GM18867 (cell line): Measurements from ENCODE around the gene TREM1.
A peak's percentile ranks its signal among the peaks of the same experiment; 100 is the strongest.
"Not testable (repeated sequence)": the region's sequence is repeated elsewhere in the genome, so short reads cannot be mapped to it uniquely, and the experiment has no call there.

ENCODE experiments used
- ATAC-seq: cut with Tn5 transposase; IDR thresholded peaks from one replicate; pipeline ENCODE4 v1.9.1; 2021; ENCODE audit warnings: mild to moderate bottlenecking, moderate library complexity; ENCODE audit not compliant: unreplicated experiment

The TREM1 gene

DNA sequence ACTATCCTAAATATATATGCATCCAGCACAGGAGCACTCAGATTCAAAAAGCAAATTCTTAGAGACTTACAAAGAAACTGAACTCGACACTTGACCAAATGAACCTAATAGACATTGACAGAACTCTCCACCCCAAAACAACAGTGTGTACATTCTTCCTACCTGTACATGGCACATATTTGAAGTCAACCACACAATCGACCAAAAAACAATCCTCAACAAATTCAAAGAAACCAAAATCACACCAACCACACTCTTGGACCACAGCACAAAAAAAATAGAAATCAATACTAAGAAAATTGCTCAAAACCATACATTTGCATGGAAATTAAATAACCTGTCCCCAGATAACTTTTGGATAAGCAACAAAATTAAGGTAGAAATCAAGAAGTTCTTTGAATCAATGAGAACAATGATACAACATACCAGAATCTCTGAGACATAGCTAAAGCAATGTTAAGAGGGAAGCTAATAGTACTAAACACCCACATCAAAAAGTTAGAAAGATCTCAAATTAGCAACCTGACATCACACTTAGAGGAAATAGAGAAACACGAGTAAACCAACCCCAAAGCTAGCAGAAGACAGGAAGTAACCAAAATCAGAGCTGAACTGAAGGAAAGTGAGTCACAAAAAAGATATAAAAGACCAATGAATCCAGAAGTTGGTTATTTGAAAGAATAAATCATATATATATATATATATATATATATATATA is 12.5 kb upstream of the TREM1 start:
- no peak for ATAC-seq

DNA sequence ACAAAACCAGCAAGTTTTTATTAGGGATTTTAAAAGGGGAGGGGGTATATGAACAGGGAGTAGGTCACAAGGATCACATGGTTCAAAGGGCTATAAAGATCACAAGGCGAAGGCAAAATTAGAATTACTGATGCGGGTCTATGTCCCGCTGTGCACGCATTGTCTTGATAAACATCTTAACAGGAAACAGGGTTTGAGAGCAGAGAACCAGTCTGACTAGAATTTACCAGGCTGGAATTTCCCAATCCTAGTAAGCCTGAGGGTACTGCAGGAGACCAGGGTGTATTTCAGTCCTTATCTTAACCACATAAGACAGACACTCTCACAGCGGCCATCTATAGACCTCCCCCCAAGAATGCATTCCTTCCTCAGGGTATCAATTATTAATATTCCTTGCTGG is 10.8 kb upstream of the TREM1 start:
- ATAC-seq = not testable (repeated sequence)

DNA sequence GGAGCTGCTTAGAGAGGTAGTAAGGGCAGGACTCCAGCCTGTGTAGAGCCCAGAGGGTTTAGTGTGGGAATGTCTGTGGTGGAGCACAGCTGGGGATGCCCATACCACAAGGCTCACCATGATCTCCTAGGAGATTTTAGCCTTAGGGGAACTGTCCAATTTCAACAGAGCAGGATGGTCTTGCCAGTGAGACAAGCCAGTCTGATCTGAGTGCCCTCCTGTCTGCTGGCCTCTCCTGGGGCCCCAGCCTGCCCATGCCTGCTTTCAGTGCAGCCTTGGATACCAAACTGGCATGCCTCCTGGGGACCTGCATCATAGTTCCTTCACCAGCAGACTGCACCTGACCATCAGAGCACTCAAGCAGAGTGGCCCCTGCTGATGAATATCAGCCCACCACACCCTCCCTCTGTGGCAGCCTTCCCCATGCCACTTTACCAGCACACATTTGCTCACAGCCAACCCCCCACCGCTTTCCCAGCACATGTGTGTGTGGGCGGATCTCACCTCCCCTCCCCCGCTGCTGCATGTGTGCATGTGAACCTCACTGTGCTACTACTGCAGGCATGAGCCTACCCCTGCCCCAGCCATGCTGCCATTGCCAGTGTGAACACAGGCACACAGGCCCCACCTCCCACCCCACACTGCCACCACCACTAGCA is 7.9 kb upstream of the TREM1 start:
- no peak for ATAC-seq

DNA sequence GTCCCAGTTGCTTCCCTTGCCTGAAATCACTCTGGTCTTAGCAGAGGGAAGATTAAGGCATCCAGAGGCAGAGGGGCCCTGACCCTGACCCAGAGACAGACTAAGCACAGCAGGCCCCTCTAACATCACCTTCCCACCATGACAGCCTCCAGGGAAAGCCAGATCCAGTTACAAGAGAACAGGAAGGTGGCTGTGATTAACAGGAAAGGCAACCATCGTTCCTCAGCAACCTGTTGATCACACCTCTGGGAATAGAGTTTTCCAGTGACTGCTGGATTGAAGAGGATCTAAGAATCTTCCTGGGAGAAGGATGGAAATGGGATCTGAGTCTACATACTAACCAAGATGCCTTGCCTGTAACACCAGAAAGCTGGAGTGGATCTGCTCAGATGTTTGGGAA is 5.2 kb upstream of the TREM1 start:
- no peak for ATAC-seq

DNA sequence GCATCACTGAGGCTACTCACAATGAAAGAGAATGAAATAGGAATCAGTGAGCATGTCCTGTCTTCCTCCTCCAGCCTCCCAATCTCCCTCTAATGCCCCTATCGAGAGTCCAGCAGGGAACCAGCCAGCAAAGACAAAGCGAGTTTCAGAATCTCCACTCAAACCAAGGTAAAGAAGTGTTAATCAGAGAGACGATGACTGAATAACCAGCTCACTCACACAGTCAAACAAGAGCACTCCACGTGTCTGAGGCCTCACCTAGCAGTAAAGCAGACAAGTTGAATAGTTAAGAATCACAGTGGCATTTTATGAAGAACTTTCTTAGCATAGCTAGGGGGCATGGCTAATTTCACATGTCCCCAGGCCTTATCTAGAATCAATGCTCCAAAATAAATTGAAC is 3.3 kb upstream of the TREM1 start:
- ATAC-seq = no peak

DNA sequence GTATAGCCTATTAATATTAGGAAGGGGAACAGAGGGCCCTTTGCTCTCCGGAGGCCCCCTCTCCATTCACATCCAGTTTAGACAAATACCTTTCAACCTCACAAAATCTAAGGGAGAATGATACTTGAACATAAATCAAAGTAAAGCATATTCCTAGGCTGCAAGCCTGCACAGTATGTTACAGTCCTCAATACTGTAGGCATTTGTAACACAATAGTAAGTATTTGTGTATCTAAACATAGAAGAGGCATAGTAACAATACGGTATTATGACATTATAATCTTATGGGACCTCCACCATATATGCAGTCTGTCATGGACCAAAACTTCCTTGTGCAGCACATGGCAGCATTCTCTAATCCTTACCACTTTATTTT is 2.3 kb upstream of the TREM1 start:
- ATAC-seq = no peak

DNA sequence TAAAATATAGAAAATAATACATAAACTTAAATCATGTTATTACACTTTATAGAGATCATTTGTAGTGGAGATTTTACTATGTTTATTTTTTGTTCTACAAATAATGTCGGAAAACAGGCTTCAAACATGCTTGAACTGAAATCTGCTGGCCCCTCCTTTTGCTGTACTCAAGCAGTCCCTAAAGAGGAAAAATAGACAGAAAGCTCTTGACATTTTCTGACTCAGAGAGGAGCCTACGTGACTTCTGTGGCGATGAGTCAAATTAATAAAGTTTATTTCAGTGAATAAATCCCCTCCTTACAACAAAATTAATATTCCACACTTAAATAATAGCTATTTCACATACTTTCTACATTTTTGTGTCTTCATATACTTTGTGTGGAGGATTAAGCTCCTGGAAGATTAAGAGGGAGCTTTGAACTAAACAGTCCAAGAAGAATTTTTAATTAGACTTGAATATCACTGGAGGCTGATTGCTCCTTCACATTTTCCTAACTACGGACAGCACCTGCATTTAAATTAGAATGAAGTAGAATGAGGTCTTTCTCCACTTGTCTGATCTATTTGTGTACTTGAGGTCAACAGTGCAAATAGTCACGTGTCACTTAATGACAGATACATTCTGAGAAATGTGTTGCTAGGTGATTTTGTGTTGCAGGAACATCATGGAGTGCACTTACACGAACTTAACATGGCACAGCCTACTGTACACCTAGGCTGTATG is 1.7 kb upstream of the TREM1 start:
- peak; percentile 56 for ATAC-seq

DNA sequence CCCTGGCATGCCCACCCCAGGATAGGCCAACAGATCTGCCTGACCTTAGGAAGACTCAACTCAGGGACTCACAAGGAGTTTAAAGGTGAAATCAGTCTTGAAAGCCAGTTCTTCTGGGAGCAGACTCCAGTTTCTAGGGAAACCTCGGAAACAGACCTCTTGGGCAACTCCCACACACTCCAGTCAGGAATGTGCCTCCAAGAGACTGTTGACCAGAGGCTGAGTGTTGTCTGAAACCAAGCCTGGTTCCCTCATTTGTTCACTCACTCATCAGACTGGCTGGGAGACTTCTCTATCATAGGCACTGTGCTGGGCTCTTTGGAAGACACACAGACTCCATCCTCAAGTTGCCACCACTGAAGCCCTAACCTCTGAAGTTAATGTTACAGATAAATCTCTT is 1.8 kb downstream of the TREM1 start:
- no peak for ATAC-seq

DNA sequence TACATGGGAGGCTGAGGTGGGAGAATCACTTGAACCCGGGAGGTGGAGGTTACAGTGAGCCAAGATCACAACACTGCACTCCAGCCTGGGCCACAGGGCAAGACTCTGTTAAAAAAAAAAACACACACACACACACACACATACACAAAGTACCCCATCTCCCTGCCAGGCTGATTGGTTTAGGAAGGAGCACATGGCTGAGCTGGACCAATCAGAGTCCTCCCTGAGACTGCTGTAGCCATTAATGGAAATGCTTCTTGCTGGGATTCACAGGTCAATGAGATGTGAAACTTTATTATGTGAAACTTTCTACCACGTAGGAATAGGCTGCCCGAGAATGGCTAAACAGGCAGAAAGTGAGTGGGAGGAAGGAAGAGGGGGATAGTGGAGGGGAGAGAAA is 2.9 kb downstream of the TREM1 start:
- no peak for ATAC-seq

DNA sequence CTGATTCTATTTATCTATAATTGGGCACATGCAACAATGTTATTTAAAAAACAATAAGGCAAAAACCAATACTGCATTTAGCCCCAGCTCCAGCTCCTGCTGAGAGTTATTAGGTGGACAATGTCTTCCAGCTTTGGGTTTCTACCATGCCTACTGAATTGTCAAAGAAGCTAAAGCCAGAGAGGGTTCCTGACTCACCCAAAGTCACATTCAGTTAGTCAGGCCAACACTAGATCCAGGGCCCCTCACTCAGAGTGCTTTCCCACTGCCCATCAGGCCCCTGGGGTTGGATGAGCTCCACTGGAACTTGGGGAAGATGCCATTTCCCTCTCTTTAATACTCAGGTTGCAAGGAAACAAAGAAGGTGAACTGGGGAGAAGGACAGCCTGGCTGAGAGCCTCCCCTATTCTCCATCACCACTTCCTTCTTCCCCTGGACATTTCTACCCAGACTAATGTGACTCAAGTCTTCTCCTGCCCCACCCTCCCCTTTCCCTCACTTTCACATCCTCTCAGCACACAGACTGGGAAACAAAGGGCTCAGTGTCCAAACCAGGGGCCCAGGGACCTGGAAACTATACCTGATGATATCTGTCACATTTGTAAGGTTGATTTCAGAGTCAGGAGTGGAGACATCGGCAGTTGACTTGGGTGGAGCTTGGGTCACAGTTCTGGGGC is 6.0 kb downstream of the TREM1 start:
- no peak for ATAC-seq

DNA sequence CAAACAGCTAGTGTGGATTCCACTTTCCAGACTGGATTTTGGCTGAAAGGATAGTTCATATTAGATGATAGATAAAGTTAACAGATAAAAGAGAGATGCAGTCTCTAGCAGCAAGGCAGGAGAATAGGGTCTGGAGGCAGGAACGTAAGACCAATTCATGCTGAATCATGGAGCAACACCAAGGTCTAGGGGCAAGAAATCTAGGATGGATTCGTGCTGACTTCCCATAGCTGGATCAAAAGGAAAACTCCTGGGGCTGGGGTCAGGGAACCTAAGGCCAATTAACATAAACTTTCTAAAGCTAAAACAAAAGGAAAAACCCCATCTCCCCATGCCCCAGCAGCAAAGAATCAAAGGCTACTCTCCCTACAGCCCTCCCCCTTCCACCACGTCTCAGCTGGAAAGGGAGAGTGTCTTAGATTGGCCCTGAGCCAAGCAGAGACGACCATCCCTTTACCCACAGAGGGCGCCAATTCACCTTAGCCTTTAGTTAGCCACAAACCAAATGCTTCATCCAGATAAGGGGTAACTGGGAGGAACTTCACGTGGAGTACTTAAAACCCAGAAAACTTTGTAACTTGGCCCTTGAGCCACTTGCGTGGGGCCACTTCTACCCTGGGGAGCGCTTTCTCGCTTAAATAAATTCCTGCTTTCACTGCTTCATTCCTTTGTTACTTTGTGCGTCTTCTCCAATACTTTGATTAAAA is 7.6 kb downstream of the TREM1 start:
- no peak for ATAC-seq

DNA sequence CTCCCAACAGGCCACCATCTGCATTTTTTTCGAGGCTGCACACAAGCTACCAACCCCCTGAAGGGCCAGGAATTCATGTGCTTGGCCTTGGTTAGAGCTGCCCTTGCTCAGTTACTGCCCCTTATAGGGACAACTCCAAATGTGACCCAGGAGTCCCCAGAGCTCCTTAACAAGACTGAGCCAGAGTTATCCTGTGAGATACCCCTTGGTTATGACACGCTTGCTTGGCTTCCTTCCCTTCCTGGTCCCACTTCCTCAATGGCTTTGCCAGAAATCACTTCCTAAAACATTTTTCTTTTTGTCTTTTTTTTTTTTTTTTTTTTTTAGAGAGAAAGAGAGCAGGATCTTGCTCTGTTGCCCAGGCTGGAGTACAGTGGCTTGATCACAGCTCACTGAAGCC is 8.9 kb downstream of the TREM1 start:
- ATAC-seq = no peak

DNA sequence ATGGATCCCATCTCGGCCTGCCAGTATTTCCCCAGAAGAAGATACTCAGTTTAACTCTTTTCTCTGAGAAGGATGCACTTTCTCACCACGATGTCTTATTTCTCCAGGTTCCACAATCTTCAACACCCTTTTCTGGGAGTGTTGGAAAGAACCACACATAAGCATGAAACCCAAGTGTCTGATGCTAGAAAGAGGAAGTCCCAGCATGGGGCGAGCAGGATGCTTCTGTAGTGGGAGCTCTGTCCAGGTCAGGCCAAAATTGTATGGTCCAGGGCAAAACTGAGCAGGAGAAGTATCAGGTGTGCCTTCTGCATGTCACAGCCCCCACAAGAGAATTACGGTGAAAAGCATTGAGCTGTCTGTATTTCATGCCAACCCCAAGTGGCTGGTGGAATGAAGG is 11.0 kb downstream of the TREM1 start:
- no peak for ATAC-seq

DNA sequence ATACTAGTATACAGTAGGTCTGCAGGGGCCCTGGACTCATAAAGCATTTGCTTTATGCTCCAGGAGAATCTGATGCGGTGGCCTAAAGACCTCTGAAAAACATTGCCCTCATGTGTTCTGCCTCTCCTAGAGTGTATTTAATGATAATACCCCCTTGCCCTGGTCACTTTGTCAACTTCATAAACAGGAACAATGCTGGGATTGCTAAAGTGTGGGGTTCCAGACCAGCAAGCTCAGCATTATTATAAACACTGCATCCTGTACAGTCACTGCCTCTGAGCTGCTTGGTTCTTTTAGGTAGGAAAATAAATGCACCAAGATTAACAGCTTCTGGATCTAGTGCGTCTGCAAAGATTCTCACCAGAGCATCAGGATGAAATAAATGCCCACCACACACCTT is 12.2 kb downstream of the TREM1 start:
- no peak for ATAC-seq

DNA sequence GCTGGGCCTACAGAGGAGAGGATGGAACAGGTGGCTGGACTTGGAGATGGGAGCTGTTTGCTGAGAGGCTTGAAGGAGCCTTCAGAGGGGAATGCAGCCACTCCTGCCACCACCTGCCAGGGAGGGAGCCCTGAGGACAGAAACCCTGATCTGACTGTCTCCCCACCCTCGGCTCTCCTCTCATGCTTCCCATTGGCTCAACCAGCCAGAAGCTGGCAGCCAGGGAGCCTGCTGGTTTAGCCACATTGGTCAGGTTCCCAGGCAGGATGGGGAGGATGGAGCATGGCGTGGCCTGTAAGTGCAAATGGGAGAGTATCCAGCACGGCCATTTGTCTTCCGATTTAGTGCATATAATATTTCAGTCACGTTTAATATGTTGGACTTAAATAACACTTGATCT is 12.8 kb downstream of the TREM1 start:
- no peak for ATAC-seq

DNA sequence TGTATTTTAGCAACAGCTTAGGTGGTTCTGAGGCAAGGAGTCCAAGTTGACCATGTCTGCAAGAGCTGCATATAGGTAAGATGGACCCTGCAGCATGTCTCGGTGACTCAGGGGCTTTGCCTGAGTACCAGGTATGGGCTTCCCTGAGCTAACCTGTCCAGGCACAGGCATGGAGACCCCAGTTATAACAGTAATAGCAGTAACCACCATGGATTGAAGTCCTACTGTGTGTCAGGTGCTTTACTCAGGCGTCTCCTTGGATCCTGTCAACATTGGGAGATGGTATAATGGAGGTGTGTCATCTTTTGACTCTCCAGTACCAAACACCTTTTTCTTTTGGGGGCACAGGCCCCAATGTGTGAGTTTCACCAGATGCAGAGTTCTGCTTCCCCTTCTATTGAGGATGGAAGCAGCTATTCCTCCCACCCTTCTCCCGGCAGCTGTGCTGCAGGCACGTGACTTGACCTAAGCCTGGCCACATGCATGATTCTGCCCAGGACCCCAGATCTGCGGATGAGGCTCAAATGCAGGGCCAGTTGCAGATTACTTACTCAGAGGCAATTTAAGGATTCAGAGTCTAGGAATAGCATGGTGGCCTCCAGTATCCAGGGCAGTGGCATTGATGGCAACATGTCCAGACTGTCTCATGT is 13.8 kb downstream of the TREM1 start:
- no peak for ATAC-seq

DNA sequence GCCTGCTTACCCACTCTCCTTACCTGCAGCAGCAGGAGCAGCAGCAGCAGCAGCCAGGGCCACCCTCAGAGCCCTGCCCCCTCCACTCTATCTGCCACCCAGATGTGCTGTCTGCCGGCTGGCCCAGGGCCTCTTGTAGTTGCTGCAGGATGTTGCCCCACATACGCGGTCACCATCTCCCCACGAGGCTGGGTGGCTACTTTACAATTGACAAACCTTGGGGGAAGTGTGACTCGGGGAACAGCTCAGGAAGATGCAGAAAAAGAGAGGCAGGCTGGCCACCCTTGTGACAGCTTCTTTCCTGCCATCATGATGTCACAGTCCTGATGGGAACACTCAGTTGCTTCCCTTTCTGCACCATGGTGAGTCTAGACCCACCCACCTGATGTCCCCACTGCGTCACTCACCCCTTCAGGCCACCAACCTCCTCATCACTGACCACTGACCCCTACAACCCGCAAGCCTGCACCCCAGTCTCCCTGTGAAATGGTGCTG is 14.5 kb downstream of the TREM1 start:
- ATAC-seq = no peak

DNA sequence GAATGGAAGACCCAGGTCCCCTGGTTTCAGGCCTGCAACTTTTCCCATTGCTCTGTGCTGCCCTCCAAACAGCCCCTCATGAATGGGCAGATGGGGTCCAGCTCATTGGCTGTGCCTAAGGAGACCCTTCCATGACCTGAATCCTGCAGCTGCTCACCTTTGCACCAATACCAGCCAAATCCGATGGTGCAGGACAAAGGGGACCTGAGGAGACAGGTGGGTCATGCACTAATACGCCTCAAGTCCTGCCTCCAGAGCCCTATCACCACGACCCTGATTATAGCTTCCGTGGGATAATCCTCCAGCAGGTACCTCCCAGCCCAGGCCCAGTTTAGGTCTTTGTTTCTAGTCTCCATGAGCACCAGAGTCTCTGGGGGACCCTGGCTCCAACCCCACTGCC is 16.8 kb downstream of the TREM1 start:
- no peak for ATAC-seq

DNA sequence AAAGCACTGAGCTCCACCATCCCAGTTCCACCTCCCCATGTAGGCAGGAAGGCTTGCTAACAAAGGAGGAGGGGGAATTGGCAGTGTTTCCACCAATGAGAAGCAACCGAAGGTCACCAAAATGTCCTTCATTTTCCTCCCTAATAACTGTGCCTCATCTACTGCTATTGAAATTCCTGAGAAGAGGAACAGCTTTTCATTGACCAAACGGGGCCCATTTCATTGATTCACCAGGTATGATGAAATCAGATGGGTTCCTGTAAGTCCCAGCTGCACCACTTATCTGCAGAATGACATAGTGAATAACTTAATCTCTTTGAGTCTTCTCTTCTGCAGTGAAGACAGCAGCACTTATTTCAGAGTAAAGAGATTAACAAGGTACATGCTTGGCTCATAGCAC is 17.3 kb downstream of the TREM1 start:
- ATAC-seq = no peak

DNA sequence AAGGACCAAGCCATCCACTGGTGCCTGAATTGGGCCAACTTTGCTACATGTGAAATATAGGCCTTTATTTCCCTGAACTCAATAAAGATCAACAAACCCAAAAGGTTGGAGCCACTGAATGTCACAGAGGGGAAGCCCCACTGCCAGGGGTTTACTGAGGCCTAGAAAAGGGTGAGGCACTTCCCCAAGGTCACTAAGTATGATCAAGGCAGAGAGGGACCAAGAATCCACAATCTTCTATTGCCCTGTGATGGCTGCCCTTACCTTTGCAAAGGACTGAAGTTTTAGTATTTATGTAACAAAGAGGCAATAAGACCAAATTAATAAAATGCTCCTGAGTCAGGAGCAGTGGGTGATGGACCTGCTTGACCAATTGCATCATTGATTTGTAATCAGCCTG is 18.0 kb downstream of the TREM1 start:
- ATAC-seq = no peak
